GM12878 (cell line): ENCODE measurements around the gene ARPC5L. TPM values are rescaled to one million over a fixed set of nuclear protein-coding genes. Genes with fewer than 3 reads are reported as not detected.

Experiments
- ATAC-seq: fragments of 200-7000 bp; cut with Tn5 transposase; 3 replicates; pipeline ENCODE4 v1.9.1; 2020; ENCODE audit warnings: mild to moderate bottlenecking, moderate library complexity
- BruUV-seq: library from RNA; stranded (reverse); fragments of 400-500 nt; replicated peaks from 2 replicates; lab custom pipeline; 2021; lab: Mats Ljungman, UMichigan
- CTCF ChIA-PET: fragments of 300-600 bp; sonication (Branson Sonifier 250); formaldehyde crosslinking; extraction: SDS; loops from one replicate; lab custom pipeline; 2021; ENCODE audit warnings: inconsistent platforms; lab: Yijun Ruan, JAX
- POLR2A ChIA-PET: fragments of 350-600 bp; formaldehyde crosslinking; extraction: SDS; loops from one replicate; lab custom pipeline; 2021; ENCODE audit warnings: inconsistent platforms; lab: Charles Lee
- RAD21 ChIA-PET: fragments of 300-600 bp; sonication (Branson Sonifier 250); formaldehyde crosslinking; loops from one replicate; lab custom pipeline; 2023; ENCODE audit warnings: antibody characterized with exemption; ENCODE audit not compliant: unreplicated experiment; lab: Charles Lee
- SMC1A ChIA-PET: fragments of 300-600 bp; sonication (Branson Sonifier 250); formaldehyde crosslinking; loops from one replicate; lab custom pipeline; 2023; ENCODE audit not compliant: unreplicated experiment, uncharacterized antibody; lab: Charles Lee
- DNase-seq: peaks from one replicate; pipeline ENCODE4 v3.0.0-alpha.2; 2011; ENCODE audit warnings: low read depth, low spot score
- FAIRE-seq: peaks from 3 replicates; lab custom pipeline; 2011; peaks lifted over from hg19 to GRCh38; lab: Jason Lieb, UNC
- H2AFZ ChIP-seq: 2 replicates; pipeline ENCODE4 v1.6.0; 2011; ENCODE audit warnings: low read depth, low read length, control low read depth; ENCODE audit not compliant: control insufficient read depth
- H3K27ac ChIP-seq: 2 replicates; pipeline ENCODE4 v1.5.1; 2011; ENCODE audit warnings: control low read depth; ENCODE audit not compliant: control insufficient read depth, insufficient read depth
- H3K27me3 ChIP-seq, 2 experiments: replicated peaks in 1 of 2; 2 replicates each; pipeline versions ENCODE4 v1.6.0 to v1.6.1; 2011; ENCODE audit warnings: low read length in 1 of 2; ENCODE audit not compliant: control insufficient read depth in 2 of 2, insufficient read depth in 2 of 2
- H3K36me3 ChIP-seq, 2 experiments: 2 replicates each; pipeline ENCODE4 v1.5.1; 2011; ENCODE audit warnings: low read length in 1 of 2; ENCODE audit not compliant: control insufficient read depth in 2 of 2, insufficient read depth in 2 of 2
- H3K4me1 ChIP-seq: 2 replicates; pipeline ENCODE4 v1.6.1; 2011; ENCODE audit warnings: mild to moderate bottlenecking, low read length, moderate library complexity, mixed read lengths; ENCODE audit not compliant: control insufficient read depth, insufficient read depth
- H3K4me2 ChIP-seq: 2 replicates; pipeline ENCODE4 v1.6.0; 2011; ENCODE audit warnings: control low read depth; ENCODE audit not compliant: control insufficient read depth, insufficient read depth
- H3K4me3 ChIP-seq: fragments of 200-600 bp; sonication (generic); 2 replicates; pipeline ENCODE4 v1.5.1; 2016
- H3K79me2 ChIP-seq: 2 replicates; pipeline ENCODE4 v1.6.0; 2011; ENCODE audit warnings: low read length; ENCODE audit not compliant: control insufficient read depth, insufficient read depth
- H3K9ac ChIP-seq: 2 replicates; pipeline ENCODE4 v1.8.0; 2011; ENCODE audit warnings: low read length, control low read depth, mixed read lengths; ENCODE audit not compliant: control insufficient read depth, insufficient read depth
- H3K9me3 ChIP-seq: replicated peaks from 3 replicates; pipeline ENCODE4 v1.5.1; 2011; ENCODE audit warnings: mild to moderate bottlenecking, low read length; ENCODE audit not compliant: control insufficient read depth, insufficient read depth
- H4K20me1 ChIP-seq: 2 replicates; pipeline ENCODE4 v1.6.0; 2011; ENCODE audit not compliant: control insufficient read depth, insufficient read depth
- ATF7 ChIP-seq: fragments of 450-650 bp; IDR thresholded peaks from 2 replicates; pipeline ENCODE4 v1.6.1; 2016; ENCODE audit warnings: low read depth, mild to moderate bottlenecking
- BCL11A ChIP-seq: IDR thresholded peaks from 2 replicates; pipeline ENCODE4 v1.6.1; 2011; ENCODE audit warnings: low read depth, low read length
- ETV6 ChIP-seq, 2 experiments: fragments of 450-650 bp in 1 of 2; IDR thresholded peaks in 1 of 2; conservative IDR thresholded peaks in 1 of 2; 2 replicates each; pipeline ENCODE4 v1.6.1; 2014; ENCODE audit warnings: antibody characterized with exemption in 1 of 2, borderline replicate concordance in 1 of 2, low read depth in 1 of 2, mild to moderate bottlenecking in 1 of 2, moderate library complexity in 1 of 2
- KLF5 ChIP-seq: fragments of 450-650 bp; IDR thresholded peaks from 2 replicates; pipeline ENCODE4 v1.6.1; 2014; ENCODE audit warnings: mild to moderate bottlenecking; ENCODE audit not compliant: partially characterized antibody
- MAX ChIP-seq: IDR thresholded peaks from 2 replicates; pipeline ENCODE4 v1.6.1; 2012; ENCODE audit warnings: low read depth, low read length, improper control_type of control experiment
- PBX3 ChIP-seq: IDR thresholded peaks from 2 replicates; pipeline ENCODE4 v1.6.1; 2011; ENCODE audit warnings: mild to moderate bottlenecking, low read depth, low read length, moderate library complexity; ENCODE audit not compliant: insufficient replicate concordance
- PML ChIP-seq: IDR thresholded peaks from 2 replicates; pipeline ENCODE4 v1.6.1; 2012; ENCODE audit warnings: low read length, inconsistent platforms
- RAD51 ChIP-seq: fragments of 450-650 bp; IDR thresholded peaks from 2 replicates; pipeline ENCODE4 v1.6.1; 2016; ENCODE audit warnings: moderate library complexity, mild to moderate bottlenecking, inconsistent platforms
- STAT3 ChIP-seq: IDR thresholded peaks from 2 replicates; pipeline ENCODE4 v1.6.1; 2011; ENCODE audit warnings: low read depth, low read length, improper control_type of control experiment
- TCF12 ChIP-seq: IDR thresholded peaks from 2 replicates; pipeline ENCODE4 v1.6.1; 2011; ENCODE audit warnings: low read depth, mild to moderate bottlenecking, low read length
- TCF3 ChIP-seq: IDR thresholded peaks from 2 replicates; pipeline ENCODE4 v1.6.1; 2012; ENCODE audit warnings: low read depth, mild to moderate bottlenecking, low read length, borderline replicate concordance; ENCODE audit not compliant: insufficient read depth
- ZBTB11 ChIP-seq: fragments of 450-650 bp; formaldehyde crosslinking; IDR thresholded peaks from 2 replicates; pipeline ENCODE4 v1.5.0; 2022; ENCODE audit warnings: mild to moderate bottlenecking, missing genetic modification characterization
- ZNF24 ChIP-seq: fragments of 450-650 bp; IDR thresholded peaks from 2 replicates; pipeline ENCODE4 v1.6.1; 2017; ENCODE audit warnings: antibody characterized with exemption, mild to moderate bottlenecking
- ZNF384 ChIP-seq: IDR thresholded peaks from 2 replicates; pipeline ENCODE4 v1.6.1; 2012; ENCODE audit warnings: low read depth, mild to moderate bottlenecking, low read length, improper control_type of control experiment, borderline replicate concordance
- WGBS: methylation state at CpG from one replicate; pipeline ENCODE4 v1.1.6; 2016; ENCODE audit warnings: low lambda C conversion rate; ENCODE audit not compliant: insufficient replicate concordance, insufficient coverage; ENCODE audit errors: missing lambda C conversion rate; 5-methylcytosine and 5-hydroxymethylcytosine counted together
- in situ Hi-C: fragments of 300-500 bp; cut with MboI; formaldehyde crosslinking; loops from 9 replicates; pipeline ENCODE4 v1.14.3; 2018; ENCODE audit warnings: mixed read lengths
- intact Hi-C: fragments of 100-400 bp; cut with micrococcal nuclease; formaldehyde crosslinking; loops from one replicate; pipeline ENCODE4 v1.14.2; 2022; ENCODE audit not compliant: unreplicated experiment
- polyA plus RNA-seq, 11 experiments: library from polyadenylated mRNA; depleted of rRNA in 4 of 11; unstranded in 6 of 11; stranded (reverse) in 5 of 11; fragments of >200 nt; fragmentation: Nextera tagmentation in 4 of 11; fragmentation: Illumina TruSeq in 1 of 11; extraction: Ambion mirVana in 4 of 11; extraction: Trizol in 1 of 11; gene quantifications; 1 replicate in 1 of 11; 2 replicates in 10 of 11; pipeline versions ENCODE4 v1.2.1 to v1.2.3, GENCODE V29; 2011 to 2016; ENCODE audit warnings: inconsistent platforms in 2 of 11, missing spikeins in 2 of 11, low read depth in 1 of 11
- total RNA-seq, 4 experiments: library from RNA; depleted of rRNA in 3 of 4; stranded (reverse); fragments of >200 nt in 3 of 4; fragmentation: Illumina TruSeq in 1 of 4; extraction: Trizol in 1 of 4; gene quantifications; 2 replicates each; pipeline versions ENCODE4 v1.2.1 to v1.2.3, GENCODE V29; 2013 to 2021

ARPC5L gene
- total and polyA plus RNA-seq, 10 of the 15 experiments (the other 5 are each of a cell fraction or from before 2014, with no cell fraction given) = 42.3 to 207 (median 104) TPM

- Histone ChIP-seq H4K20me1 (no peaks in the 10 kb centered on the region), H3K27ac (no peak overlapping the region), H3K79me2 (no peaks in the 10 kb centered on the region), H2AFZ (no peak overlapping the region), H3K9me3 (no peaks in the 10 kb centered on the region), H3K9ac (no peak overlapping the region), H3K36me3 (no peaks in the 10 kb centered on the region), H3K4me1 (no peaks in the 10 kb centered on the region), H3K4me2 (no peak overlapping the region), H3K27me3 (no peaks in the 10 kb centered on the region), H3K4me3 (no peak overlapping the region)
- ChIA-PET RAD21 (interaction anchor here (1.7 kb wide), 1 partner anchor 9 kb away, joined by 6 read pairs; the partner anchor contains the start of gene WDR38), POLR2A (interaction anchor here (0.6 kb wide), 1 partner anchor 37 kb away, joined by 3 read pairs; no protein-coding TSS in a partner anchor), CTCF (interaction anchor here (1.6 to 26.5 kb wide), 3 partner anchors 9 to 226 kb away, joined by 4 to 575 read pairs (median 49); partner anchors contain the start of genes NR6A1, OLFML2A and WDR38), SMC1A (no interaction called here)
- in situ Hi-C loops (no loop called here), intact Hi-C loops (no loop called here)
- BruUV-seq = no TSS peak
- WGBS = 52% methylated on average over 11 of the region's 11 CpGs
- no peak for DNase-seq
- ATAC-seq = no peak
- no peak for FAIRE-seq
- TF ChIP-seq ZBTB11 (CRISPR knock-in tag) (no peak), TCF3 (no peak), ZNF384 (no peak), PML (no peak), ZNF24 (no peak), PBX3 (no peak), BCL11A (no peak), ATF7 (no peak), ETV6 (conservative IDR thresholded peaks at IDR 0.05 in 1 of 2, IDR thresholded peaks at IDR 0.05 in 1 of 2; ENCODE audit: borderline replicate concordance in 1 of 2, low read depth in 1 of 2) (no peak), STAT3 (no peak), RAD51 (no peak), TCF12 (no peak), MAX (no peak), KLF5 (no peak)
Measured at GRCh38 chr9:124843456-124844034, 18.4 kb upstream of the ARPC5L start.
